ACC112 (cell line): Measurements from ENCODE around the gene LMO7.
"Not testable (repeated sequence)": the region's sequence is repeated elsewhere in the genome, so short reads cannot be mapped to it uniquely, and the experiment has no call there.

Experiments used
- H2AFZ ChIP-seq: fragments of 200-600 bp; sonication (generic); one replicate; pipeline ENCODE4 v1.6.0; 2017; ENCODE audit warnings: antibody characterized with exemption, low read length; ENCODE audit not compliant: unreplicated experiment
- H3K27ac ChIP-seq: fragments of 200-600 bp; sonication (generic); 2 replicates; pipeline ENCODE4 v1.5.1; 2014; ENCODE audit warnings: low read depth, mild to moderate bottlenecking, antibody characterized with exemption, low read length, moderate library complexity
- H3K27me3 ChIP-seq: fragments of 200-600 bp; sonication (generic); 2 replicates; pipeline ENCODE4 v1.6.1; 2014; ENCODE audit warnings: mild to moderate bottlenecking, antibody characterized with exemption, low read length, moderate library complexity, mixed read lengths; ENCODE audit not compliant: insufficient read depth
- H3K36me3 ChIP-seq: fragments of 200-600 bp; sonication (generic); 2 replicates; pipeline ENCODE4 v1.6.1; 2016; ENCODE audit warnings: mild to moderate bottlenecking, antibody characterized with exemption, low read length, moderate library complexity, mixed read lengths; ENCODE audit not compliant: insufficient read depth
- H3K4me1 ChIP-seq: fragments of 200-600 bp; sonication (generic); one replicate; pipeline ENCODE4 v1.6.1; 2016; ENCODE audit warnings: low read length, mixed read lengths; ENCODE audit not compliant: insufficient read depth, unreplicated experiment, control insufficient read depth
- H3K4me3 ChIP-seq: fragments of 200-600 bp; sonication (generic); 2 replicates; pipeline ENCODE4 v1.5.1; 2014; ENCODE audit warnings: mild to moderate bottlenecking, low read depth, low read length
- H3K79me2 ChIP-seq: fragments of 200-600 bp; sonication (generic); one replicate; pipeline ENCODE4 v1.6.0; 2016; ENCODE audit warnings: low read length; ENCODE audit not compliant: control insufficient read depth, unreplicated experiment, insufficient read depth

LMO7 gene

DNA sequence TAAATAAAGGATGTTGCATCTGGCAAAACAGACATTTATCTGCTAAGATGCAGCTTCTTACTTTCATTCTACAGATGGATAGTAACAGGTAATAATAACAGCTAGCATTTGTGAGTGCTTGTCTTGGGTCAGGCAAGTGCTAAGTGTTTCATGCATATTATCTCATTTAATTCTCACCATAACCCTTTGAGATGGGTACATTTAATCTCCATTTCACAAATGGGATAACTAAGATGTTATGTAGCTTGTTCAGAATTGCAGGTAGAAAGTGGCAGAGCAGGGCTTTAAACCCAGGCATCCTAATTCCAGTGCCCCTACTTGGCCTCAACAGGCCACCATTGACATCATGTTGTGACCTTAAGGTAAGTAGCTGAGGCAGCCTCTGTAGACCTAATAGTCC is 69.8 kb downstream of the LMO7 start:
- H3K27ac ChIP-seq, result peak overlapping the region; percentile 83
- peaks cover 61% of the 10 kb centered on the region for H3K79me2 ChIP-seq
- H3K36me3 ChIP-seq, result peaks cover 3% of the 10 kb centered on the region
- H3K4me1 ChIP-seq, result peaks cover 39% of the 10 kb centered on the region
- no peaks in the 10 kb centered on the region for H3K27me3 ChIP-seq
- peak overlapping the region; percentile 59 for H3K4me3 ChIP-seq
- no peak overlapping the region for H2AFZ ChIP-seq

- Histone ChIP-seq H3K4me1 (peaks cover 18% of the 10 kb centered on the region), H2AFZ (no peak overlapping the region), H3K27me3 (no peaks in the 10 kb centered on the region), H3K4me3 (no peak overlapping the region), H3K36me3 (peaks cover 3% of the 10 kb centered on the region), H3K27ac (no peak overlapping the region), H3K79me2 (peaks cover 27% of the 10 kb centered on the region)
Measured at GRCh38 chr13:75713852-75714251, 77.7 kb downstream of the LMO7 start.

GRCh38 chr13:75715601-75716523 is 79.7 kb downstream of the LMO7 start:
- 0 out of 2 replicates have a peak overlapping the region, but pooled peaks have one; percentile 0 for H3K4me3 ChIP-seq
- peak overlapping the region; percentile 80 for H3K27ac ChIP-seq
- H3K27me3 ChIP-seq, result no peaks in the 10 kb centered on the region
- H3K36me3 ChIP-seq, result peaks cover 14% of the 10 kb centered on the region
- H2AFZ ChIP-seq, result no peak overlapping the region
- H3K4me1 ChIP-seq, result peaks cover 18% of the 10 kb centered on the region
- peaks cover 40% of the 10 kb centered on the region for H3K79me2 ChIP-seq

DNA sequence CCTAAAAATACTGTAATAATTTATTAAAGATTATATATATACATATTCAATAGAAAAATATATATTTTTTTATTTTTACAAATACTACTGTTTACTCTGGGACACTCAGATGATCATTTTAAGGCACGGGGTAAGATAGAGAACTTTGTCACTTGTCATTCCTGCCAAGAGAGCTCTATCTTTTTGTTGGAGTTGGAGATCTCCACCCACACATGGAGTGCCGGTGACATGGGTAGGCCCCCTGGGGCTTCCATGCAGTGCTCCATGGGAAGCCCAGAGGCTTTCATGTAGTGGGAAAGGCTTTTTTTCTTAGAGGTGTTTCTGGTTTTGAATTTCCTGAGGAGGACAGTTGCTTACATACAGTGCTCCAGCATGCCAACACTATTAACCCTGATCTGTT is 81.4 kb downstream of the LMO7 start:
- Histone ChIP-seq H2AFZ (no peak overlapping the region), H3K27me3 (no peaks in the 10 kb centered on the region), H3K79me2 (peaks cover 28% of the 10 kb centered on the region), H3K36me3 (peaks cover 18% of the 10 kb centered on the region), H3K27ac (peak overlapping the region; percentile 43), H3K4me3 (no peak overlapping the region), H3K4me1 (peaks cover 18% of the 10 kb centered on the region)

GRCh38 chr13:75721307-75721706 is 85.2 kb downstream of the LMO7 start:
- Histone ChIP-seq H3K79me2 (peaks cover 45% of the 10 kb centered on the region), H3K4me3 (no peak overlapping the region), H3K36me3 (peaks cover 18% of the 10 kb centered on the region), H2AFZ (no peak overlapping the region), H3K27ac (no peak overlapping the region), H3K27me3 (no peaks in the 10 kb centered on the region), H3K4me1 (peaks cover 29% of the 10 kb centered on the region)

DNA sequence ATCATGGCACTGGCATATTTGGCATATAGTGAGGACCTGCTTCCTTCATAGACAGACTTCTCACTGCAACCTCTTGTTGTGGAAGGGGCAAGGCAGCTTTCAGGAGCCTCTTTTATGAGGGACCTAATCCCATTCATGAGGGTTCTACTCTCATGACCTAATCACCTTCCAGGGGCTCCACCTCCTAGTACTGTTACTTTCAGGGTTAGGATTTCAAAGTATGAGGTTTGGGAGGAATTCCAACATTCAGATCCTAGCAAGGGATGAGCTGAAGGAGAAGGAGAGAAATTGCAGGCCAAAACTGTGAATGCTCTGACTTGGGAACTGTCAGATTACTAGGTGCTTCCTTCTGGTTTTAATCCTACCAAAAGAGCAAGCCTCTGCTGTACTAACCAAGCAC is 87.8 kb downstream of the LMO7 start:
- Histone ChIP-seq H3K79me2 (peaks cover 38% of the 10 kb centered on the region), H3K27ac (0 out of 2 replicates have a peak overlapping the region, but pooled peaks have one; percentile 21)

DNA sequence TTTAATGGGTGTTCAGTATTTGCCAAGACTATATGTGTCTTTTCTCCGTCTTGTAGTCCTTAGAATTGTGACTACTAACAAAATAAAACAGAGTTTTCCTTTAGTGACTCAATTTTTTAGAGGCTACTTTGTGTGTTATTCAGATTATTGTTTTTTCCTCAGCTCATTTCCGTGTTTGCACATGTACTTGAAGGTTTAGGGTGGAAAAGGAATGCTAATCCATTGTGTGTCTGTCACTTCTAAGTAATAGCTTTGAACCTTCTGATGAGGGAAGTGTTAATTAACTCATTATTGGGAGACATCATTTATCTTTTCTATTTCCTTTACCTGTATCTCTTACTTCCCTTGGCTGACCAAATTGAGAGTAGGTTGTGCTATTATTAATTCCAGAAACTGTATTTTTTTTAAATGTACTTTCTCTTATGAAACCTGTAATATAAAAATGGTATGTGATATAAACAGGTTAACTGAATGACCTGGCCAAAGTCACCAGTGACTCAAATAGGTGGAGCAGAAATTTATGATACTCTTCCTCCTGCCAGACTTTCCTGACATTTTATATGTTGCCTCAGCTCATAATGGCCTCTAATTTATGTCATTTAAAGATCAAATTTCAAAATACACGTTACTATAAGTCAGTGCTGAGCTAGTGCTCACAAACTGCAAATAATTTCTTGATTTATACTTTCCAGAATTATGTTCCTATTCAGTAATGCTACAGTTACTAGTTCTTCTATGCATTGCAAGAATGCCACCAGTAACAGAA is 88.8 kb downstream of the LMO7 start:
- Histone ChIP-seq H2AFZ (no peak overlapping the region), H3K4me3 (no peak overlapping the region), H3K4me1 (peaks cover 30% of the 10 kb centered on the region), H3K27ac (peak overlapping the region; percentile 21; the same call in 1 of the 2 replicates), H3K79me2 (peaks cover 31% of the 10 kb centered on the region), H3K27me3 (no peaks in the 10 kb centered on the region), H3K36me3 (peaks cover 13% of the 10 kb centered on the region)

More for the DNA sequence above, 87.8 kb downstream of the LMO7 start:
- Histone ChIP-seq H3K27me3 (no peaks in the 10 kb centered on the region), H3K36me3 (peaks cover 18% of the 10 kb centered on the region), H3K4me1 (peaks cover 30% of the 10 kb centered on the region), H2AFZ (no peak overlapping the region), H3K4me3 (no peak overlapping the region)

GRCh38 chr13:75725736-75726135 is 89.6 kb downstream of the LMO7 start:
- Histone ChIP-seq H3K27me3 (no peaks in the 10 kb centered on the region), H2AFZ (no peak overlapping the region), H3K4me3 (no peak overlapping the region; the same call in 1 of the 2 replicates), H3K27ac (no peak overlapping the region), H3K79me2 (peaks cover 25% of the 10 kb centered on the region), H3K36me3 (peaks cover 6% of the 10 kb centered on the region), H3K4me1 (peaks cover 30% of the 10 kb centered on the region)

DNA sequence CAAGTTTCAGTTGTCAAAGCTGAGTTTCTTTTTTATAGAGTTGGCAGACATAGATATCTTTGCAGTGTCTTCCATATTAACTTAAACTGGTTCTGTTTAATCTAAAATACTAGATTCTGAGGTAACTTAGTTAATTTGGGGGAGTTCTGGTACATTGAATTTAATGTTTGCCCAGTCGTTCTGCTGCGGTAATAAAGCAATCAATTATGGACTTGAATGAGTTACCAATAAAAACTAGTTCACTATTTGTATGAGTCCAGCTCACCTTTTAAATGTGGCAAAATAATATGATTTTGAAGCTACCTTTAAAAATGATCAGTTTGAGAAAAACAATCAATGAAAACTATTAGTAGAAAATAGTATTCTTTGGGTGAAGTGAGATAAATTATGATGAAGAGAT is 90.2 kb downstream of the LMO7 start:
- Histone ChIP-seq H2AFZ (no peak overlapping the region), H3K4me1 (peaks cover 30% of the 10 kb centered on the region), H3K27ac (no peak overlapping the region), H3K27me3 (no peaks in the 10 kb centered on the region), H3K36me3 (peaks cover 4% of the 10 kb centered on the region), H3K4me3 (peak overlapping the region; percentile 67), H3K79me2 (peaks cover 25% of the 10 kb centered on the region)

GRCh38 chr13:75733113-75733512 is 97.0 kb downstream of the LMO7 start:
- H2AFZ ChIP-seq, H3K27me3 ChIP-seq, H3K27ac ChIP-seq, H3K36me3 ChIP-seq, H3K4me3 ChIP-seq, H3K4me1 ChIP-seq: not testable (repeated sequence)
- peaks cover 16% of the 10 kb centered on the region for H3K79me2 ChIP-seq
